HG03354 (cell line): ENCODE results near the gene SETMAR.
A peak's percentile ranks its signal among the peaks of the same experiment; 100 is the strongest.

ENCODE experiments used
- ATAC-seq: cut with Tn5 transposase; IDR thresholded peaks from one replicate; pipeline ENCODE4 v1.9.1; 2021; ENCODE audit warnings: mild to moderate bottlenecking; ENCODE audit not compliant: unreplicated experiment, poor library complexity, severe bottlenecking

The SETMAR gene

GRCh38 chr3:4343258-4343657 is 40.1 kb downstream of the SETMAR start:
- no peak for ATAC-seq

- peak; percentile 93 for ATAC-seq
These were observed 47.6 kb downstream of the SETMAR start for GRCh38 chr3:4350789-4351163.

GRCh38 chr3:4351164-4351855 is 48.1 kb downstream of the SETMAR start:
- ATAC-seq, result peak; percentile 50

GRCh38 chr3:4351872-4352271 is 48.7 kb downstream of the SETMAR start:
- no peak for ATAC-seq

- ATAC-seq, result no peak
These were observed 52.4 kb downstream of the SETMAR start for GRCh38 chr3:4355401-4356219.

- no peak for ATAC-seq
These were observed 53.0 kb downstream of the SETMAR start for GRCh38 chr3:4356220-4356540.

GRCh38 chr3:4356546-4357410 is 53.6 kb downstream of the SETMAR start:
- ATAC-seq, result no peak

- ATAC-seq, result no peak
These were observed 55.1 kb downstream of the SETMAR start for GRCh38 chr3:4358273-4358672.

GRCh38 chr3:4359805-4360502 is 56.8 kb downstream of the SETMAR start:
- no peak for ATAC-seq

GRCh38 chr3:4360817-4361216 is 57.6 kb downstream of the SETMAR start:
- ATAC-seq, result no peak

GRCh38 chr3:4362523-4362922 is 59.4 kb downstream of the SETMAR start:
- ATAC-seq, result no peak
